OCI-LY7 (cell line): ENCODE measurements around the gene VAC14. TPM values are rescaled to one million over a fixed set of nuclear protein-coding genes. Genes with fewer than 3 reads are reported as not detected.

Source experiments
- BruUV-seq: library from RNA; stranded (reverse); fragments of 400-500 nt; replicated peaks from 2 replicates; lab custom pipeline; 2021; lab: Mats Ljungman, UMichigan
- CTCF ChIA-PET: fragments of 300-600 bp; sonication (Branson Sonifier 250); formaldehyde crosslinking; loops from one replicate; lab custom pipeline; 2022; ENCODE audit warnings: antibody characterized with exemption; ENCODE audit not compliant: unreplicated experiment; lab: Charles Lee
- POLR2A ChIA-PET: fragments of 300-600 bp; sonication (Branson Sonifier 250); formaldehyde crosslinking; loops from one replicate; lab custom pipeline; 2022; ENCODE audit warnings: antibody characterized with exemption; lab: Charles Lee
- DNase-seq: peaks from one replicate; pipeline ENCODE4 v3.0.0-alpha.2; 2015; ENCODE audit warnings: low spot score
- H2AFZ ChIP-seq: fragments of 200-600 bp; sonication (generic), shearing (Covaris generic); 2 replicates; pipeline ENCODE4 v1.6.1; 2014; ENCODE audit warnings: mild to moderate bottlenecking, antibody characterized with exemption, low read length, moderate library complexity
- H3K27ac ChIP-seq: fragments of 200-600 bp; sonication (generic); 2 replicates; pipeline ENCODE4 v1.5.1; 2014; ENCODE audit warnings: mixed run types, low read depth, mild to moderate bottlenecking, moderate library complexity, low read length, inconsistent platforms; ENCODE audit not compliant: poor library complexity, severe bottlenecking
- H3K36me3 ChIP-seq: fragments of 200-600 bp; sonication (generic); 2 replicates; pipeline ENCODE4 v1.6.1; 2014; ENCODE audit warnings: mild to moderate bottlenecking, antibody characterized with exemption, low read length, moderate library complexity, mixed read lengths; ENCODE audit not compliant: insufficient read depth
- H3K4me1 ChIP-seq: fragments of 200-600 bp; sonication (generic); 2 replicates; pipeline ENCODE4 v1.5.1; 2014; ENCODE audit warnings: mild to moderate bottlenecking, low read length; ENCODE audit not compliant: insufficient read depth, poor library complexity, severe bottlenecking
- H3K4me2 ChIP-seq: fragments of 200-600 bp; sonication (generic); 2 replicates; pipeline ENCODE4 v1.6.1; 2014; ENCODE audit warnings: mild to moderate bottlenecking, low read length
- H3K4me3 ChIP-seq: fragments of 200-600 bp; sonication (generic); 2 replicates; pipeline ENCODE4 v1.5.1; 2014; ENCODE audit warnings: mild to moderate bottlenecking, low read depth, low read length; ENCODE audit not compliant: poor library complexity, severe bottlenecking
- H3K79me2 ChIP-seq: fragments of 200-600 bp; sonication (generic); 2 replicates; pipeline ENCODE4 v1.6.1; 2016; ENCODE audit warnings: low read depth, mild to moderate bottlenecking, low read length, moderate library complexity, mixed read lengths; ENCODE audit not compliant: insufficient read depth
- H3K9me2 ChIP-seq: fragments of 200-600 bp; sonication (generic); 2 replicates; pipeline ENCODE4 v1.6.1; 2016; ENCODE audit warnings: mild to moderate bottlenecking, low read length, mixed read lengths; ENCODE audit not compliant: insufficient read depth
- H3K9me3 ChIP-seq: fragments of 200-600 bp; sonication (generic); 2 replicates; pipeline ENCODE4 v1.6.1; 2014; ENCODE audit warnings: mild to moderate bottlenecking, mixed run types, low read length, mixed read lengths
- H4K20me1 ChIP-seq: fragments of 200-600 bp; sonication (generic); 2 replicates; pipeline ENCODE4 v1.6.1; 2014; ENCODE audit warnings: mild to moderate bottlenecking, antibody characterized with exemption, low read length, moderate library complexity, mixed read lengths; ENCODE audit not compliant: insufficient read depth
- CTCF ChIP-seq: fragments of 200-600 bp; sonication (generic); conservative IDR thresholded peaks from 2 replicates; pipeline ENCODE4 v1.5.1; 2014; ENCODE audit warnings: mild to moderate bottlenecking, antibody characterized with exemption, low read length, moderate library complexity, mixed read lengths
- EZH2phosphoT487 ChIP-seq: fragments of 200-600 bp; sonication (generic); IDR thresholded peaks from 2 replicates; pipeline ENCODE4 v1.6.1; 2018; ENCODE audit warnings: low read depth, borderline replicate concordance, mild to moderate bottlenecking, mixed run types, antibody characterized with exemption, low read length, moderate library complexity, mixed read lengths
- intact Hi-C: fragments of 100-400 bp; cut with micrococcal nuclease; formaldehyde crosslinking; loops from one replicate; pipeline ENCODE4 v1.10.0; 2022; ENCODE audit not compliant: unreplicated experiment
- total RNA-seq, 2 experiments: library from RNA; depleted of rRNA in 1 of 2; stranded (reverse); fragments of >200 nt in 1 of 2; shearing (Covaris generic) in 1 of 2; gene quantifications; 2 replicates each; pipeline ENCODE4 v1.2.3, GENCODE V29; 2014 to 2022

Gene VAC14
- total RNA-seq, 2 experiments from 2014 or later = 37.6 to 43.1 TPM

GRCh38 chr16:70765491-70765890 is 35.5 kb downstream of the VAC14 start:
- TF ChIP-seq CTCF (no peak), EZH2phosphoT487 (no peak)
- ChIA-PET CTCF (no interaction called here), POLR2A (interaction anchor here (0.6 kb wide), 1 partner anchor 93 kb away, joined by 5 read pairs; no protein-coding TSS in a partner anchor)
- Histone ChIP-seq H3K79me2 (no peaks in the 10 kb centered on the region), H3K9me3 (no peaks in the 10 kb centered on the region), H3K4me1 (no peaks in the 10 kb centered on the region), H4K20me1 (no peaks in the 10 kb centered on the region), H3K9me2 (no peaks in the 10 kb centered on the region), H3K36me3 (peaks cover 15% of the 10 kb centered on the region), H2AFZ (no peak overlapping the region), H3K4me3 (no peak overlapping the region), H3K27ac (no peak overlapping the region), H3K4me2 (no peak overlapping the region)
- DNase-seq = no peak
- intact Hi-C loops = no loop called here
- BruUV-seq = no TSS peak

- CTCF ChIA-PET = no interaction called here
- Histone ChIP-seq H3K9me3 (no peaks in the 10 kb centered on the region), H4K20me1 (no peaks in the 10 kb centered on the region), H3K27ac (no peak overlapping the region), H3K4me3 (no peak overlapping the region), H3K79me2 (no peaks in the 10 kb centered on the region), H2AFZ (no peak overlapping the region), H3K9me2 (no peaks in the 10 kb centered on the region), H3K36me3 (peaks cover 10% of the 10 kb centered on the region; the same call in 1 of the 2 replicates), H3K4me2 (no peak overlapping the region), H3K4me1 (no peaks in the 10 kb centered on the region)
- intact Hi-C loops = no loop called here
- TF ChIP-seq CTCF (no peak), EZH2phosphoT487 (no peak)
- DNase-seq = no peak
- POLR2A ChIA-PET = interaction anchor here (0.6 kb wide), 1 partner anchor 437 kb away, joined by 3 read pairs; no protein-coding TSS in a partner anchor
- no TSS peak for BruUV-seq
Observed at GRCh38 chr16:70764632-70765031, 36.3 kb downstream of the VAC14 start.

- CTCF ChIA-PET = no interaction called here
- Histone ChIP-seq H2AFZ (no peak overlapping the region), H3K4me2 (no peak overlapping the region), H4K20me1 (no peaks in the 10 kb centered on the region), H3K27ac (no peak overlapping the region), H3K36me3 (peaks cover 24% of the 10 kb centered on the region), H3K9me2 (no peaks in the 10 kb centered on the region), H3K4me1 (no peaks in the 10 kb centered on the region), H3K4me3 (no peak overlapping the region), H3K79me2 (no peaks in the 10 kb centered on the region), H3K9me3 (no peaks in the 10 kb centered on the region)
- DNase-seq = no peak
- intact Hi-C loops = no loop called here
- BruUV-seq = no TSS peak
- POLR2A ChIA-PET = no interaction called here
- TF ChIP-seq EZH2phosphoT487 (no peak), CTCF (no peak)
Observed at GRCh38 chr16:70760221-70760620, 40.7 kb downstream of the VAC14 start.
